H1 (cell line): ENCODE measurements around the gene DMAC2. TPM values are rescaled to one million over a fixed set of nuclear protein-coding genes. Genes with fewer than 3 reads are reported as not detected.

Experiments
- BACH1 ChIP-seq: IDR thresholded peaks from 2 replicates; pipeline ENCODE4 v1.6.1; 2012; ENCODE audit warnings: low read length, improper control_type of control experiment
- BCL11A ChIP-seq, 2 experiments: IDR thresholded peaks; one replicate each; pipeline ENCODE4 v1.6.1; 2011; ENCODE audit warnings: low read depth in 2 of 2, low read length in 2 of 2, mild to moderate bottlenecking in 2 of 2
- BRCA1 ChIP-seq: IDR thresholded peaks from 2 replicates; pipeline ENCODE4 v1.6.1; 2012; ENCODE audit warnings: low read depth, low read length, improper control_type of control experiment
- CBX8 ChIP-seq: fragments of 300-800, 300-1000 bp; sonication (generic); IDR thresholded peaks from 2 replicates; pipeline ENCODE4 v1.7.1; 2016; ENCODE audit warnings: low read depth, low read length, borderline replicate concordance
- CHD2 ChIP-seq: IDR thresholded peaks from 2 replicates; pipeline ENCODE4 v1.6.1; 2012; ENCODE audit warnings: low read length, improper control_type of control experiment
- CTBP2 ChIP-seq: IDR thresholded peaks from 2 replicates; pipeline ENCODE4 v1.7.0; 2011; ENCODE audit warnings: borderline replicate concordance, mild to moderate bottlenecking, moderate library complexity, mixed read lengths, low read length; ENCODE audit not compliant: insufficient read depth, insufficient read length
- CTCF ChIP-seq, 3 experiments: IDR thresholded peaks; 1 replicate in 2 of 3; 2 replicates in 1 of 3; pipeline versions ENCODE4 v1.5.1 to v1.6.1; 2011; ENCODE audit warnings: low read length in 3 of 3, mild to moderate bottlenecking in 3 of 3, inconsistent platforms in 2 of 3, low read depth in 1 of 3, moderate library complexity in 1 of 3; ENCODE audit not compliant: insufficient read depth in 1 of 3; ENCODE audit errors: control extremely low read depth in 1 of 3
- E2F6 ChIP-seq: IDR thresholded peaks from 2 replicates; pipeline ENCODE4 v1.6.1; 2012; ENCODE audit warnings: inconsistent platforms
- FOSL1 ChIP-seq: IDR thresholded peaks from 2 replicates; pipeline ENCODE4 v1.6.1; 2011; ENCODE audit warnings: mild to moderate bottlenecking, low read depth, low read length, moderate library complexity; ENCODE audit not compliant: insufficient read depth
- GTF2F1 ChIP-seq: IDR thresholded peaks from 2 replicates; pipeline ENCODE4 v1.6.1; 2012; ENCODE audit warnings: low read depth, low read length, improper control_type of control experiment, borderline replicate concordance
- KDM4A ChIP-seq: IDR thresholded peaks from one replicate; pipeline ENCODE4 v1.7.1; 2012; ENCODE audit warnings: low read depth, mild to moderate bottlenecking, moderate library complexity, low read length, inconsistent platforms; ENCODE audit not compliant: severe bottlenecking
- NANOG ChIP-seq: IDR thresholded peaks from 2 replicates; pipeline ENCODE4 v1.6.1; 2011; ENCODE audit warnings: low read length, low read depth, mild to moderate bottlenecking, inconsistent platforms; ENCODE audit not compliant: insufficient read depth, poor library complexity, severe bottlenecking
- POLR2A ChIP-seq, 2 experiments: IDR thresholded peaks; 1 replicate in 1 of 2; 2 replicates in 1 of 2; pipeline ENCODE4 v1.6.1; 2011; ENCODE audit warnings: low read depth in 2 of 2, low read length in 2 of 2, mild to moderate bottlenecking in 2 of 2; ENCODE audit errors: control extremely low read depth in 1 of 2
- POLR2AphosphoS5 ChIP-seq: IDR thresholded peaks from 2 replicates; pipeline ENCODE4 v1.6.1; 2011; ENCODE audit warnings: low read depth, low read length
- POU5F1 ChIP-seq: IDR thresholded peaks from 2 replicates; pipeline ENCODE4 v1.6.1; 2011; ENCODE audit warnings: low read depth, mild to moderate bottlenecking, low read length, moderate library complexity
- RNF2 ChIP-seq: fragments of 200-900, 300-1000 bp; sonication (generic); IDR thresholded peaks from 2 replicates; pipeline ENCODE4 v1.7.1; 2016; ENCODE audit warnings: borderline replicate concordance, low read depth, mild to moderate bottlenecking, antibody characterized with exemption, low read length; ENCODE audit not compliant: poor library complexity, severe bottlenecking; ENCODE audit errors: missing control alignments
- RXRA ChIP-seq: IDR thresholded peaks from 2 replicates; pipeline ENCODE4 v1.6.1; 2011; ENCODE audit warnings: low read depth, mild to moderate bottlenecking, low read length, moderate library complexity; ENCODE audit not compliant: insufficient read depth
- SAP30 ChIP-seq: fragments of 300-600 bp; sonication (generic); IDR thresholded peaks from 2 replicates; pipeline ENCODE4 v1.7.1; 2012; ENCODE audit warnings: low read length, moderate library complexity, mild to moderate bottlenecking, inconsistent platforms; ENCODE audit not compliant: insufficient read depth, insufficient replicate concordance
- SP1 ChIP-seq: IDR thresholded peaks from 2 replicates; pipeline ENCODE4 v1.6.1; 2011; ENCODE audit warnings: low read depth, low read length
- YY1 ChIP-seq: IDR thresholded peaks from 2 replicates; pipeline ENCODE4 v1.6.1; 2011; ENCODE audit warnings: low read depth, mild to moderate bottlenecking, low read length
- polyA plus RNA-seq, 7 experiments: library from polyadenylated mRNA; depleted of rRNA in 3 of 7; stranded (reverse) in 5 of 7; unstranded in 2 of 7; fragments of >200 nt in 5 of 7; fragments of 200-250 nt in 2 of 7; gene quantifications; 1 replicate in 5 of 7; 2 replicates in 1 of 7; 4 replicates in 1 of 7; pipeline versions ENCODE4 v1.2.1 to v1.2.3, GENCODE V29; 2011 to 2013; ENCODE audit warnings: missing spikeins in 2 of 7, mixed read lengths in 2 of 7
- total RNA-seq: library from RNA; stranded (reverse); fragmentation: NEBNext Ultra II Directional; extraction: Animal tissue kit (Norgen Biotek cat#: 25700); gene quantifications from 2 replicates; pipeline ENCODE4 v1.2.1, GENCODE V29; 2021

The DMAC2 gene
- total and polyA plus RNA-seq, 2 of the 8 experiments (the other 6 are each of a cell fraction or from before 2014, with no cell fraction given) = 86.8 to 170 TPM

DNA sequence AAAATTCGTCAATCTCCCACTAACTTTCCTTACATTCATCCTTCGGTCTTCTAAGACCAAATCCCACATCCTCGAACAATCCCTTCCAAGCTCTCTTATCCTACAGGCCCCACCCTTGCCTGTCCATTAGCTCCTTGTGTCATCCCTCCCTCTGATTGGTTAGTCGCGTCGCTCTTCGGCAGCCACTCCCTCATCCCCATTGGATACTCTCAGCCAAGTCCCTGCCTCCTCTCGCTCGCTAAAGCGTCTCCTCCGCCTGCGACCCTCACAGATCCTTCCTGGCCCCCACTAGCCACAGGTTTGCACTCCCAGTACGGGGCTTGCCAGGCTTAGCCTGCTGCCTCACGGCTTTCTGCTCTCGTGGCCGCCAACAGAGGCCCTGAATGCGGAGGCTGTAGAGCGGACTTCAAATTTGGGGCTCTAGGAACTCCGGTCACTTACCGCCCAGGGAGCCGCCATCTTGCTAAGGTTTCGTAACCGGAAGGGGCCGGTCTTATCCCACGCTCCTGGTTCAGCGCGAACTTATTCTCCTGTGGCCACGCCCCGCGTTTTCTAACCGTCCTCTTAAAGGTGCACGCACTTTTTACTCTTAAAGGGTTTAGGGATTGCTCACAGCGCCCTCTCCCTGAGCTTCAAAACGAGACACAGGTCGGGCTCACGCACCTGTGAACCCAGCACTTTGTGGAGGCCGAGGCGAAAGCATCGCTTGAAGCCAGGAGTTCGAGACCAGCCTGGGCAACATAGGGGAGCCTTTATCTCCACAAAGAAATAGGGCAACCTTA is at the start of gene DMAC2 (continued):
- TF ChIP-seq BRCA1 (no peak), BCL11A (IDR thresholded peaks at IDR 0.05; ENCODE audit: low read depth in 2 of 2, low read length in 2 of 2) (no peak), POU5F1 (no peak), CBX8 (no peak), FOSL1 (no peak), CTBP2 (no peak), POLR2A (IDR thresholded peaks at IDR 0.05; ENCODE audit: control extremely low read depth in 1 of 2, low read depth in 2 of 2, low read length in 2 of 2) (peak; percentile 79 to 98), BACH1 (peak; percentile 74; the same call in 1 of the 2 replicates), YY1 (peak; percentile 98), SAP30 (no peak), NANOG (no peak), E2F6 (peak; percentile 44), RNF2 (no peak), SP1 (peak; percentile 72; the same call in 1 of the 2 replicates), RXRA (no peak), KDM4A (peak; percentile 71), CHD2 (0 out of 2 replicates have a peak, but pooled peaks have one; percentile 17), CTCF (IDR thresholded peaks at IDR 0.05; ENCODE audit: control extremely low read depth in 1 of 3, insufficient read depth in 1 of 3, low read depth in 1 of 3, low read length in 3 of 3) (peak; percentile 47 to 76 (median 72)), GTF2F1 (no peak), POLR2AphosphoS5 (peak; percentile 96)
